ENCODE results near the gene ERN1. TPM values are rescaled to one million over a fixed set of nuclear protein-coding genes. Genes with fewer than 3 reads are reported as not detected.
A peak's percentile ranks its signal among the peaks of the same experiment; 100 is the strongest.

The ERN1 gene
- polyA plus RNA-seq, 1 donor (not counting 4 experiments of a cell fraction or from before 2014, with no cell fraction given): 7.1 TPM

GRCh38 chr17:64133546-64134215 is 3.7 kb upstream of the ERN1 start:
- FAIRE-seq: peak; percentile 67
- no peak overlapping the region for H3K9ac ChIP-seq (ENCODE audit: control insufficient read depth, extremely low read depth, insufficient read depth, low read length)
- H3K4me3 ChIP-seq (ENCODE audit: control insufficient read depth in 2 of 3, extremely low read depth in 1 of 3, insufficient read depth in 2 of 3, low read depth in 1 of 3, low read length in 3 of 3): no peak overlapping the region
- no peaks in the 10 kb centered on the region for H3K9me1 ChIP-seq (ENCODE audit: control insufficient read depth, extremely low read depth, insufficient read depth, low read length)
- TF ChIP-seq CTCF (optimal IDR thresholded peaks at IDR 0.05 in 1 of 3, IDR thresholded peaks at IDR 0.05 in 1 of 3, conservative IDR thresholded peaks at IDR 0.05 in 1 of 3; ENCODE audit: extremely low read depth in 1 of 3, insufficient read depth in 2 of 3, low read length in 3 of 3) (peak; percentile 43 to 67 (median 56)), EZH2 (IDR thresholded peaks at IDR 0.05; ENCODE audit: low read length) (no peak)
- H3K9me3 ChIP-seq (ENCODE audit: control insufficient read depth, low read depth, low read length): no peaks in the 10 kb centered on the region
- H2AFZ ChIP-seq (ENCODE audit: control insufficient read depth, low read length): no peak overlapping the region
- H3K4me2 ChIP-seq (ENCODE audit: control insufficient read depth, extremely low read depth, insufficient read depth, low read depth, low read length): no peak overlapping the region
- no peaks in the 10 kb centered on the region for H3K36me3 ChIP-seq (ENCODE audit: control insufficient read depth in 2 of 2, extremely low read depth in 1 of 2, insufficient read depth in 2 of 2, low read length in 2 of 2)
- H3K27ac ChIP-seq (ENCODE audit: control insufficient read depth, insufficient read depth, low read length): no peak overlapping the region
- peaks cover 8% of the 10 kb centered on the region for H3K4me1 ChIP-seq (ENCODE audit: control insufficient read depth, extremely low read depth, insufficient read depth, low read length)
- dilution Hi-C loops (cut with MboI; ENCODE audit: extremely low pct_ligation_motif_present, low sequenced_read_pairs): no loop called here
- DNase-seq (ENCODE audit: low read depth, low spot score): no peak
- no peaks in the 10 kb centered on the region for H3K27me3 ChIP-seq (ENCODE audit: control insufficient read depth, extremely low read depth, insufficient read depth, low read length)
- H4K20me1 ChIP-seq (ENCODE audit: control insufficient read depth, extremely low read depth, insufficient read depth, low read length): no peaks in the 10 kb centered on the region
- peaks cover 12% of the 10 kb centered on the region for H3K79me2 ChIP-seq (ENCODE audit: control insufficient read depth, insufficient read depth, low read length)

- DNase-seq (ENCODE audit: low read depth, low spot score) (no peak), FAIRE-seq (no peak)
- no peak for TF ChIP-seq EZH2 (IDR thresholded peaks at IDR 0.05; ENCODE audit: low read length)
- TF ChIP-seq CTCF (optimal IDR thresholded peaks at IDR 0.05 in 1 of 3, IDR thresholded peaks at IDR 0.05 in 1 of 3, conservative IDR thresholded peaks at IDR 0.05 in 1 of 3; ENCODE audit: extremely low read depth in 1 of 3, insufficient read depth in 2 of 3, low read length in 3 of 3): no peak
- H3K9ac ChIP-seq (ENCODE audit: control insufficient read depth, extremely low read depth, insufficient read depth, low read length): no peak overlapping the region
- dilution Hi-C loops (cut with MboI; ENCODE audit: extremely low pct_ligation_motif_present, low sequenced_read_pairs): no loop called here
- H4K20me1 ChIP-seq (ENCODE audit: control insufficient read depth, extremely low read depth, insufficient read depth, low read length): no peaks in the 10 kb centered on the region
- H3K9me1 ChIP-seq (ENCODE audit: control insufficient read depth, extremely low read depth, insufficient read depth, low read length): no peaks in the 10 kb centered on the region
- H3K4me3 ChIP-seq (ENCODE audit: control insufficient read depth in 2 of 3, extremely low read depth in 1 of 3, insufficient read depth in 2 of 3, low read depth in 1 of 3, low read length in 3 of 3): no peak overlapping the region
- H3K27me3 ChIP-seq (ENCODE audit: control insufficient read depth, extremely low read depth, insufficient read depth, low read length): no peaks in the 10 kb centered on the region
- H3K79me2 ChIP-seq (ENCODE audit: control insufficient read depth, insufficient read depth, low read length): peaks cover 27% of the 10 kb centered on the region
- no peaks in the 10 kb centered on the region for H3K9me3 ChIP-seq (ENCODE audit: control insufficient read depth, low read depth, low read length)
- H3K4me2 ChIP-seq (ENCODE audit: control insufficient read depth, extremely low read depth, insufficient read depth, low read depth, low read length): no peak overlapping the region
- no peaks in the 10 kb centered on the region for H3K36me3 ChIP-seq (ENCODE audit: control insufficient read depth in 2 of 2, extremely low read depth in 1 of 2, insufficient read depth in 2 of 2, low read length in 2 of 2)
- peaks cover 23% of the 10 kb centered on the region for H3K4me1 ChIP-seq (ENCODE audit: control insufficient read depth, extremely low read depth, insufficient read depth, low read length)
- H2AFZ ChIP-seq (ENCODE audit: control insufficient read depth, low read length): no peak overlapping the region
- no peak overlapping the region for H3K27ac ChIP-seq (ENCODE audit: control insufficient read depth, insufficient read depth, low read length)
These were observed 1.8 kb upstream of the ERN1 start for GRCh38 chr17:64131606-64132270.
